GM19043 (cell line): ENCODE results near the gene CYTH3.
"Not testable (repeated sequence)": the region's sequence is repeated elsewhere in the genome, so short reads cannot be mapped to it uniquely, and the experiment has no call there.

ENCODE experiments used
- ATAC-seq: cut with Tn5 transposase; IDR thresholded peaks from one replicate; pipeline ENCODE4 v1.9.1; 2021; ENCODE audit warnings: low read depth; ENCODE audit not compliant: unreplicated experiment

CYTH3 gene

GRCh38 chr7:6154542-6155404 lies 117.7 kb downstream of the CYTH3 start:
- no peak for ATAC-seq

- ATAC-seq: no peak
Observed at GRCh38 chr7:6153646-6154541, 118.5 kb downstream of the CYTH3 start.

- ATAC-seq: no peak
Observed at GRCh38 chr7:6151994-6152735, 120.3 kb downstream of the CYTH3 start.

- not testable (repeated sequence) for ATAC-seq
Observed at GRCh38 chr7:6151527-6151926, 120.9 kb downstream of the CYTH3 start.

DNA sequence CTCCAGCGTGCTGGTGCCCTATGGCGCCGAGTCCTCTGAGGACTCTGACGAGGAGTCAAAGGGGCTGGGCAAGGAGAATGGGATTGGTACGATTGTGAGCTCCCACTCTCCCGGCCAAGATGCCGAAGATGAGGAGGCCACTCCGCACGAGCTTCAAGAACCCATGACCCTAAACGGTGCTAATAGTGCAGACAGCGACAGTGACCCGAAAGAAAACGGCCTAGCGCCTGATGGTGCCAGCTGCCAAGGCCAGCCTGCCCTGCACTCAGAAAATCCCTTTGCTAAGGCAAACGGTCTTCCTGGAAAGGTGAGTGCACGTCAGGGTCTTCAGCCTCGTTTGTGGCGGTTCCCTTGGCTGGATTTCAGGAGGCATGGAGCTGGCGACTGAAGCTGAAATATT lies 122.4 kb downstream of the CYTH3 start:
- no peak for ATAC-seq

- ATAC-seq: no peak
Observed at GRCh38 chr7:6148724-6149360, 123.6 kb downstream of the CYTH3 start.

DNA sequence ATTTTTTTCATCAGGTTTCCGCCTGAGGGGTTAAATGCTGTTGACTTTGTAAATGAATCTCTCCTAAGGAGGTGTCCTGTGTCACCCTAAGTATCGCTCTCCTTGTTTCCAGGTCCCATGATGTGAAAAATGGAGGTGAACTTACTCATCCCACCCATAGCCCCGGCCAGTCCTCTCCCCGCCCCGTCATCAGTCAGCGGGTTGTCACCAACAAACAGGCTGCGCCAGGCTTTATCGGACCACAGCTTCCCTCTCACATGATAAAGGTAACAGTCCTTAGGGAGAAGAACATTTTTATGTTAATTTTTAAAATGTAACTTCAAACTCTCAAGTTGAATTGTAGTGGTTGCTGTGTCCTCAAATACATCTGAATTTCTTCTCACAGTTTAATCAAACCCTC lies 124.8 kb downstream of the CYTH3 start:
- no peak for ATAC-seq

GRCh38 chr7:6146666-6147065 lies 125.8 kb downstream of the CYTH3 start:
- ATAC-seq: no peak

GRCh38 chr7:6143997-6144396 lies 128.4 kb downstream of the CYTH3 start:
- no peak for ATAC-seq

- ATAC-seq: no peak
Observed at GRCh38 chr7:6142871-6143380, 129.5 kb downstream of the CYTH3 start.

GRCh38 chr7:6139189-6139996 lies 133.0 kb downstream of the CYTH3 start:
- no peak for ATAC-seq

DNA sequence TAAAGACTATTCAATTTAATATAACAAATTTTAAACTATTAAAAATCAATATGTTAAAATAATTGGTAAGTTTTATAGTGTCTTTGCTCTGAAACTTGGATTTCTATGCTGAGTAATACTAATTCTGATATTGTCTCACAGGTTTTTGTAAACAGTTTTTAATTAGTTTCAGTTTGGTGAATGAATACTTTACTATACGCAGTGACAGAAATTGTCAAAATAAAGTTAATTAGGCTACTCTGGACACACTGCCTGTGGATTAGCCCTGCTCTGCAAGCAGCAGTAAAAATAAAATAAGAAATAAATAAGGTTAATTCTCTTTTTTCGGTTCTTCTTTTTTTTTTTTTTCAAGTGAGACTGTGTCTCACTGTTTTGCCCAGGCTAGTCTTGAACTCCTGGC lies 135.9 kb downstream of the CYTH3 start:
- no peak for ATAC-seq

GRCh38 chr7:6133249-6133648 lies 139.2 kb downstream of the CYTH3 start:
- ATAC-seq: no peak

GRCh38 chr7:6130007-6130587 lies 142.3 kb downstream of the CYTH3 start:
- no peak for ATAC-seq

DNA sequence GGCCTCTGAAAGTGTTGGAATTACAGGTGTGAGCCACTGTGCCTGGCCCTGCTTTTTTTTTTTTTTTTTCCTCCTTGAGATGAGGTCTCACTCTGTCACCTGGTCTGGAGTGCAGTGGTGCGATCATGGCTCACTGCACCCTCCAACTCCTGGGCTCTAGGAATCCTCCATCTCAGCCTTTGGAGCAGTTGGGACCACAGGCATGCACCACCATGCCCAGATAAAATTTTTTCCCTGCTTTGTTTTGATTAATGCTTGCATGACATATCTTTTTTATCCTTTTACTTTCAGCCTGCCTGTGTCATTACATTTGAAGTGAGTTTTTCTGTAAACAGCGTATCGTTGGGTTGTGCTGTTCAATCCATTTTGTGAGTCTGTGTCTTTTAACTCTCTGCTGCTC lies 144.2 kb downstream of the CYTH3 start:
- no peak for ATAC-seq

GRCh38 chr7:6127110-6127490 lies 145.3 kb downstream of the CYTH3 start:
- no peak for ATAC-seq

- no peak for ATAC-seq
Observed at GRCh38 chr7:6123843-6124242, 148.6 kb downstream of the CYTH3 start.

DNA sequence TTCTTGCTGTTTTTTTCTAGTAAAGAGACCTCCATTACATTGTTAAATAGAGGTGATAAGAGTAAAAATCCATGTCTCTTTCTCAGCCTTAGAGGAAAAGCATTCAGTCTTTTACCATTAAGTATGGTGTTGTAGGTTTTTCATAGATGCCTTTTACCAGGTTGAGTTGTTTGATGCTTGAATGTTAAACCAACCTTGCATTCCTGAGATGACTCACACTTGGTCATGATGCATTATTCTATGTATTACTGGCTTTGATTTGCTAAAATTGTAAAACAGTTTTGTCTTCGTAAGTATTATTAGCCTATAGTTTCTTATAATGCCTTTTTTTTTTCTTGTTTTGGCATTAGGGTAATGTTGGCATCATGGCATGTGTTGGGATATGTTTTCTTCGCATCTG lies 151.3 kb downstream of the CYTH3 start:
- ATAC-seq: no peak

DNA sequence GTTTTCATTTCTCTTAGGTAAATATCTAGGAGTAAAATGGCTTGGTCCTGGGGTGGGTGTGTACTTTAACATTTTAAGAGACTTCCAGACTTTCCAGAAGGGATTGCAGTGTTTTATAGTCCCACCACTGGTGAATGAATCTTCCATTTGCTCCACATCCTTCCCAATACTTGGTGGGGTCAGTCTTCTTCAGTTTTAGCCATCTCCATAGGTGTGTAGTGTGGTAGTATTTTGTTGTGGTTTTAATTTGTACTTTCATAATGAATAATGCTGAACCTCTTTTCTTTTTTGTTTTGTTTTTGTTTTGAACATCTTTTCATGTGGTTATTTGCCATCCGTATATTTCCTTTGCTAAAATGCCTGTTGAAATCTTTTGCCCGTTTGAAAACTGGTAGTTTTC lies 154.9 kb downstream of the CYTH3 start:
- ATAC-seq: no peak
